Calu3 (cell line): ENCODE data around the gene ABTB2. TPM values are rescaled to one million over a fixed set of nuclear protein-coding genes. Genes with fewer than 3 reads are reported as not detected.
A peak's percentile ranks its signal among the peaks of the same experiment; 100 is the strongest.

ENCODE experiments used
- BruUV-seq: library from RNA; stranded (reverse); fragments of 400-500 nt; replicated peaks from 2 replicates; lab custom pipeline; 2021; lab: Mats Ljungman, UMichigan
- CTCF ChIA-PET: fragments of 300-600 bp; sonication (Branson Sonifier 250); formaldehyde crosslinking; loops from one replicate; lab custom pipeline; 2022; ENCODE audit warnings: antibody characterized with exemption; lab: Charles Lee
- DNase-seq: peaks from one replicate; pipeline ENCODE4 v3.0.0; 2022
- H3K27ac Mint-ChIP-seq: one replicate; pipeline ENCODE4 v1.8.0; 2022; ENCODE audit warnings: mixed read lengths; ENCODE audit not compliant: unreplicated experiment
- H3K27me3 Mint-ChIP-seq: one replicate; pipeline ENCODE4 v1.8.0; 2022; ENCODE audit warnings: mixed read lengths; ENCODE audit not compliant: unreplicated experiment
- H3K36me3 Mint-ChIP-seq: one replicate; pipeline ENCODE4 v1.8.0; 2022; ENCODE audit warnings: mild to moderate bottlenecking, moderate library complexity, mixed read lengths; ENCODE audit not compliant: insufficient read depth, unreplicated experiment
- H3K4me1 Mint-ChIP-seq: one replicate; pipeline ENCODE4 v1.8.0; 2022; ENCODE audit warnings: mild to moderate bottlenecking, low read depth, mixed read lengths; ENCODE audit not compliant: unreplicated experiment
- H3K4me3 Mint-ChIP-seq: one replicate; pipeline ENCODE4 v1.8.0; 2022; ENCODE audit warnings: mild to moderate bottlenecking, low read depth, moderate library complexity, mixed read lengths; ENCODE audit not compliant: unreplicated experiment
- H3K9me3 Mint-ChIP-seq: one replicate; pipeline ENCODE4 v1.8.0; 2022; ENCODE audit warnings: low read depth, mixed read lengths; ENCODE audit not compliant: unreplicated experiment
- intact Hi-C: fragments of 100-400 bp; cut with micrococcal nuclease; formaldehyde crosslinking; loops from one replicate; pipeline ENCODE4 v1.10.0; 2022; ENCODE audit not compliant: unreplicated experiment
- total RNA-seq: library from RNA; stranded (reverse); gene quantifications from 2 replicates; pipeline ENCODE4 v1.2.3, GENCODE V29; 2022
- TF ChIP-seq, protein P1 (sequence below): fragments of 200-600 bp; IDR thresholded peaks from one replicate; pipeline ENCODE4 v1.8.0; 2022; ENCODE audit warnings: antibody characterized with exemption; ENCODE audit not compliant: unreplicated experiment

ABTB2 gene
- total RNA-seq, 1 experiment from 2014 or later = 24.8 TPM

- intact Hi-C loops = loop anchor here (5.0 kb wide), 1 partner anchor 57 kb away; no protein-coding TSS in a partner anchor
- Mint-ChIP-seq H3K27ac (peak overlapping the region; percentile 89), H3K36me3 (peaks cover 13% of the 10 kb centered on the region), H3K9me3 (no peaks in the 10 kb centered on the region), H3K4me1 (peaks cover 24% of the 10 kb centered on the region), H3K27me3 (no peaks in the 10 kb centered on the region), H3K4me3 (peak overlapping the region; percentile 18)
- TF ChIP-seq, protein P1, sequence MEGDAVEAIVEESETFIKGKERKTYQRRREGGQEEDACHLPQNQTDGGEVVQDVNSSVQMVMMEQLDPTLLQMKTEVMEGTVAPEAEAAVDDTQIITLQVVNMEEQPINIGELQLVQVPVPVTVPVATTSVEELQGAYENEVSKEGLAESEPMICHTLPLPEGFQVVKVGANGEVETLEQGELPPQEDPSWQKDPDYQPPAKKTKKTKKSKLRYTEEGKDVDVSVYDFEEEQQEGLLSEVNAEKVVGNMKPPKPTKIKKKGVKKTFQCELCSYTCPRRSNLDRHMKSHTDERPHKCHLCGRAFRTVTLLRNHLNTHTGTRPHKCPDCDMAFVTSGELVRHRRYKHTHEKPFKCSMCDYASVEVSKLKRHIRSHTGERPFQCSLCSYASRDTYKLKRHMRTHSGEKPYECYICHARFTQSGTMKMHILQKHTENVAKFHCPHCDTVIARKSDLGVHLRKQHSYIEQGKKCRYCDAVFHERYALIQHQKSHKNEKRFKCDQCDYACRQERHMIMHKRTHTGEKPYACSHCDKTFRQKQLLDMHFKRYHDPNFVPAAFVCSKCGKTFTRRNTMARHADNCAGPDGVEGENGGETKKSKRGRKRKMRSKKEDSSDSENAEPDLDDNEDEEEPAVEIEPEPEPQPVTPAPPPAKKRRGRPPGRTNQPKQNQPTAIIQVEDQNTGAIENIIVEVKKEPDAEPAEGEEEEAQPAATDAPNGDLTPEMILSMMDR = no peak
- no peak for DNase-seq
- no TSS peak for BruUV-seq
- CTCF ChIA-PET = interaction anchor here (0.7 to 1.4 kb wide), 4 partner anchors 10 to 41 kb away, joined by 3 to 7 read pairs (median 4); no protein-coding TSS in a partner anchor
Measured at GRCh38 chr11:34275486-34275885, 82.3 kb downstream of the ABTB2 start.

DNA sequence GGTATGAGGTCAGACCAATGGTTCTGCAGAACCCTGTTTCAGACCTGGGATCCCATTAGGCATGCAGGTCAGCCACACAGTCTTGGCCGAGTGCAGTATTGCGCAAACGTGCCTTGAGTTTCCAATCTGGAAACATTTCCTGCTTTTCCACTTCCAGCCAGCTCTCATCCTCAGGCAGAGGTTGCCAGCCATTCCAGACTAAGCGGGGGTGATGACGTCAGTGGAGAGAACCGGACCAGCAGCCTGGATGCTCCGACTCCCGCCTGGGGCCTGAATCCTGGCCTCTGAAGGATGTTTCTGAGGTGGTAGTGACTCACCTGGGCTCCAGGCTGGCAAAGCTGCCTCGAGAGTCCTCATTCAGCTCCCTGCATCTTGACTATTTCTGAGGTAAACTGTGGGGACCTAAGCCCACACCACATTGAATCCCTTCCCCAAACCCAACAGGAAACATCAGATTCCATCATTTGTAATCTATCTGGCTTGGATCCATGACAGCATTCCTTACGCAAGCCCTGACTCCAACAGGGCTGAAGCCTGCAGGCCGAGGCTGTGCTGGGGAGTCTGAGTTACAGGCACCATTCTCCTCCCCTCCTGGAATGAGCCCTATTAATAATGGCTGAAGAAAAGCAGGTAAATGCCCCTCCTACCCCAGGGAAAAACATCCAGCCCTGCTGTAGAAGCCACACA is 83.0 kb downstream of the ABTB2 start:
- TF ChIP-seq, protein P1 = no peak
- peak overlapping the region; percentile 89 for H3K27ac Mint-ChIP-seq
- no peaks in the 10 kb centered on the region for H3K9me3 Mint-ChIP-seq
- CTCF ChIA-PET = interaction anchor here (0.6 to 1.4 kb wide), 3 partner anchors 12 to 1693 kb away, joined by 3 to 7 read pairs (median 3); no protein-coding TSS in a partner anchor
- H3K27me3 Mint-ChIP-seq = no peaks in the 10 kb centered on the region
- peaks cover 24% of the 10 kb centered on the region for H3K4me1 Mint-ChIP-seq
- H3K4me3 Mint-ChIP-seq = peak overlapping the region; percentile 18
- peaks cover 13% of the 10 kb centered on the region for H3K36me3 Mint-ChIP-seq
- no TSS peak for BruUV-seq
- intact Hi-C loops = loop anchor here (5.0 kb wide), 1 partner anchor 57 kb away; no protein-coding TSS in a partner anchor
- DNase-seq = peak; percentile 96

DNA sequence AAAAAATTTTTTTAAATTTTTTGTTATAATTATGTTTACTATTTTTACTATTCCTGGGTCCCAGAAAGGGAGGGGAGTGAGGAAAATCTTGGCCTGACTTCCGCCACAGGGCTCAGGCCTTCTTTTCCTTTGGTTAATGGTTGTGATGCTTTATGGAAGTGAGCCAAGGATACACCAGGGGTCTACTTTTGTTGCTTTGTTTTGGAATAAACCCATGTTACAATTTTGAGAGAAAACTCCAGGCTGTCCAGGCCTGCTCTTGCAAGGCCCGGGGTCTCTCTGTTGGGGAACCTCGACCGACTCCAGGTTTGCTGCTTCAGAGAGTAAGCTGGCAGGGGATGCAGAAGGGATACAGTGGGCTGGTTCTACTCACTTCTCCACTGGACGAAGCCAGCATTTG is 84.7 kb downstream of the ABTB2 start:
- TF ChIP-seq, protein P1 = no peak
- H3K36me3 Mint-ChIP-seq = peaks cover 13% of the 10 kb centered on the region
- H3K4me3 Mint-ChIP-seq = no peak overlapping the region
- H3K4me1 Mint-ChIP-seq = peaks cover 24% of the 10 kb centered on the region
- no peak overlapping the region for H3K27ac Mint-ChIP-seq
- no peaks in the 10 kb centered on the region for H3K27me3 Mint-ChIP-seq
- H3K9me3 Mint-ChIP-seq = no peaks in the 10 kb centered on the region
- CTCF ChIA-PET = no interaction called here
- no peak for DNase-seq
- no TSS peak for BruUV-seq
- intact Hi-C loops = no loop called here

GRCh38 chr11:34271727-34272126 is 86.1 kb downstream of the ABTB2 start:
- Mint-ChIP-seq H3K36me3 (peaks cover 14% of the 10 kb centered on the region), H3K27me3 (no peaks in the 10 kb centered on the region), H3K27ac (no peak overlapping the region), H3K4me3 (no peak overlapping the region), H3K4me1 (peaks cover 33% of the 10 kb centered on the region), H3K9me3 (no peaks in the 10 kb centered on the region)
- CTCF ChIA-PET = no interaction called here
- BruUV-seq = no TSS peak
- intact Hi-C loops = no loop called here
- TF ChIP-seq, protein P1 = no peak
- DNase-seq = no peak
